ENCODE data around the gene MAMDC4.

The MAMDC4 gene

DNA sequence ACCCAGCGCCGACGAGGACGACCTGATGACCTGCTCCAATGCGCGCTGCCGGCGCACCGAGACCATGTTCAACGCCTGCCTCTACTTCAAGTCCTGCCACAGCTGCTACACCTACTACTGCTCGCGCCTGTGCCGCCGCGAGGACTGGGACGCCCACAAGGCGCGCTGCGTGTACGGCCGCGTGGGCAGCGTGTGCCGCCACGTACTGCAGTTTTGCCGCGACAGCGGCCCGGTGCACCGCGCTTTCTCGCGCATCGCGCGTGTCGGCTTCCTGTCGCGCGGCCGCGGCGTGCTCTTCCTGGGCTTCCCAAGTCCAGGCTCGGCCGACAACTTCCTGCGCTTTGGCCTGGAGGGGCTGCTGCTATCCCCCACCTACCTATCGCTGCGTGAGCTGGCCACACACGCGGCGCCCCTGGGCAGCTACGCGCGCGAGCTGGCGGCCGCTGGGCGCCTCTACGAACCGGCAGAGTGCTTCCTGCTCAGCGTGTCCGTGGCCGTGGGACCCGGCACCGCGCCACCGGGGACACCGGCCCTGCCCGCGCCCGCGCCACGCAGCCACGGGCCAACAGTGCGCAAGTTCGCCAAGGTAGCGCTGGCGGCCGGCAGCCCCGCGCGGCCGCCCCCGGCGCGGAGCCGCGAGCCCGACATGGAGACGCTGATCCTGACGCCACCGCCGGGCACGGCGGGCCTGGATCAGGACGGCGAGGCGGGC is 5.6 kb upstream of the MAMDC4 start:
- TF ChIP-seq, protein P1, sequence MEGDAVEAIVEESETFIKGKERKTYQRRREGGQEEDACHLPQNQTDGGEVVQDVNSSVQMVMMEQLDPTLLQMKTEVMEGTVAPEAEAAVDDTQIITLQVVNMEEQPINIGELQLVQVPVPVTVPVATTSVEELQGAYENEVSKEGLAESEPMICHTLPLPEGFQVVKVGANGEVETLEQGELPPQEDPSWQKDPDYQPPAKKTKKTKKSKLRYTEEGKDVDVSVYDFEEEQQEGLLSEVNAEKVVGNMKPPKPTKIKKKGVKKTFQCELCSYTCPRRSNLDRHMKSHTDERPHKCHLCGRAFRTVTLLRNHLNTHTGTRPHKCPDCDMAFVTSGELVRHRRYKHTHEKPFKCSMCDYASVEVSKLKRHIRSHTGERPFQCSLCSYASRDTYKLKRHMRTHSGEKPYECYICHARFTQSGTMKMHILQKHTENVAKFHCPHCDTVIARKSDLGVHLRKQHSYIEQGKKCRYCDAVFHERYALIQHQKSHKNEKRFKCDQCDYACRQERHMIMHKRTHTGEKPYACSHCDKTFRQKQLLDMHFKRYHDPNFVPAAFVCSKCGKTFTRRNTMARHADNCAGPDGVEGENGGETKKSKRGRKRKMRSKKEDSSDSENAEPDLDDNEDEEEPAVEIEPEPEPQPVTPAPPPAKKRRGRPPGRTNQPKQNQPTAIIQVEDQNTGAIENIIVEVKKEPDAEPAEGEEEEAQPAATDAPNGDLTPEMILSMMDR (IDR thresholded peaks at IDR 0.05; ENCODE audit: insufficient read depth, low read length, poor library complexity, severe bottlenecking): no peak
- no peak for DNase-seq (ENCODE audit: extremely low read depth, insufficient read length)
- Histone ChIP-seq H3K36me3 (ENCODE audit: control insufficient read depth, insufficient read depth, low read length) (peaks cover 13% of the 10 kb centered on the region), H3K4me3 (replicated peaks; ENCODE audit: low read depth, low read length) (no peak overlapping the region), H3K27me3 (replicated peaks; ENCODE audit: control insufficient read depth, insufficient read depth, low read length) (no peaks in the 10 kb centered on the region)

DNA sequence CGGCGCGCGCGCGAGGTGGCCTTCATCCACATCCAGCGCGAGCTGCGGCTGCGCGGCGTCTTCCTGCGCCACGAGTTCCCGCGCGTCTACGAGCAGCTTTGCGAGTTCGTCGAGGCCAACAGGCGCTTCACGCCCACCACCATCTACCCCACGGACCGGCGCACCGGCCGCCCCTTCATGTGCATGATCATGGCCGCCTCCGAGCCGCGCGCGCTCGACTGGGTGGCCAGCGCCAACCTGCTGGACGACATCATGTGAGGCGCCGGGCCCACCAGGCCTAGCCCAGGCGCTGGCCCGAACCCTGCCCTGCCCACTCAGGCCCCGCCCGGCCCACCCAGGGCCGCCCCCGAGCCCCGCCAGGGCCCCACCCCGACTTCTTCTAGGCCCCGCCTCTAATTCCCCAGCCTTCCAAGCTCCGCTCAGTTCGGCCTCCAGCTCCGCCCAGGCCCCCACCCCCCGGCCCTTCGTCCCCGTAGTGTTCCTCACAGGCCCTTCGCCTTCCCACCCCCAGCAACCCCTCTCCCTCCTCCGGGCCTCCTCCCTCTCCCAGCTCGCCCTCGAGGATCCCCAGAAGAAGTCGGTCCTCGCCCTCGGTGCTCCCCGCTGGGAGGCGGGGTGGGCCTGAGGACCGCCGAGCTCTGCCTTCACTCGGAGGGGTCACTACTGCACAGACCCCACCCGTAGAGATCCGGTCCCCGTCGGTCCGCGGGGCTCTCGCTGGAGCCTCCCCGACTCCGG is 4.9 kb upstream of the MAMDC4 start:
- peak overlapping the region; percentile 87 for H3K4me3 ChIP-seq (replicated peaks; ENCODE audit: low read depth, low read length)
- peaks cover 15% of the 10 kb centered on the region for H3K36me3 ChIP-seq (ENCODE audit: control insufficient read depth, insufficient read depth, low read length)
- no peak for DNase-seq (ENCODE audit: extremely low read depth, insufficient read length)
- no peaks in the 10 kb centered on the region for H3K27me3 ChIP-seq (replicated peaks; ENCODE audit: control insufficient read depth, insufficient read depth, low read length)
- TF ChIP-seq, protein P1 (IDR thresholded peaks at IDR 0.05; ENCODE audit: insufficient read depth, low read length, poor library complexity, severe bottlenecking): no peak

DNA sequence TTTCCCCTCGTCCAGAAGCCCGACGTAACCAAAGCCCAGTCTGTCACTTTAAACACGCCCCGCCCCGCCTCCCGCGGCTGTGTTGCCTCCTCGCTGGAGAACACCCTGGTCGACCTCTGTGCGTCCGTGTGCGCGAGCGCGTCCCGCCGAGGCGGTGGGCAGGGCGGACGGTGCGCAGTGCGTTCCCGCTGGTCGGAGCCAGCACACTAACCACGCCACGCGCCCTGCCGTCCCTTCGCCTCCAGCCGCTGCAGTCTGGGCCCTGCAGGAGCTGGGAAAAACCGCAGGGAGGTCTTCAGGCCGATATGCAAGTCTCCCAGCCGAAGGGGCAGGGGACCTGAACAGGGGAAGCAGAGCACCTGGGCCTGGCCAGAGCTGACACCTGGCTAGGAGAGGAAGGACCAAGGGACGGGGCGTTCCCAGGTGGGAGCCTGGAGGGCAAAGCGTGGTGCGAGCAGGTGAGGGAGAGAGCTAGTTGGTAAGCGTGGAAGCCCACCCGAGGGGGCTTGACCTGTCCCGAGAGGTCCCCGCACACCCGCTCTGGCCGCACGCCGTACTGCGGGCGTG is 4.2 kb upstream of the MAMDC4 start:
- TF ChIP-seq, protein P1 (IDR thresholded peaks at IDR 0.05; ENCODE audit: insufficient read depth, low read length, poor library complexity, severe bottlenecking): no peak
- Histone ChIP-seq H3K27me3 (replicated peaks; ENCODE audit: control insufficient read depth, insufficient read depth, low read length) (no peaks in the 10 kb centered on the region), H3K36me3 (ENCODE audit: control insufficient read depth, insufficient read depth, low read length) (peaks cover 17% of the 10 kb centered on the region), H3K4me3 (replicated peaks; ENCODE audit: low read depth, low read length) (peak overlapping the region; percentile 87)
- DNase-seq (ENCODE audit: extremely low read depth, insufficient read length): peak; percentile 86

DNA sequence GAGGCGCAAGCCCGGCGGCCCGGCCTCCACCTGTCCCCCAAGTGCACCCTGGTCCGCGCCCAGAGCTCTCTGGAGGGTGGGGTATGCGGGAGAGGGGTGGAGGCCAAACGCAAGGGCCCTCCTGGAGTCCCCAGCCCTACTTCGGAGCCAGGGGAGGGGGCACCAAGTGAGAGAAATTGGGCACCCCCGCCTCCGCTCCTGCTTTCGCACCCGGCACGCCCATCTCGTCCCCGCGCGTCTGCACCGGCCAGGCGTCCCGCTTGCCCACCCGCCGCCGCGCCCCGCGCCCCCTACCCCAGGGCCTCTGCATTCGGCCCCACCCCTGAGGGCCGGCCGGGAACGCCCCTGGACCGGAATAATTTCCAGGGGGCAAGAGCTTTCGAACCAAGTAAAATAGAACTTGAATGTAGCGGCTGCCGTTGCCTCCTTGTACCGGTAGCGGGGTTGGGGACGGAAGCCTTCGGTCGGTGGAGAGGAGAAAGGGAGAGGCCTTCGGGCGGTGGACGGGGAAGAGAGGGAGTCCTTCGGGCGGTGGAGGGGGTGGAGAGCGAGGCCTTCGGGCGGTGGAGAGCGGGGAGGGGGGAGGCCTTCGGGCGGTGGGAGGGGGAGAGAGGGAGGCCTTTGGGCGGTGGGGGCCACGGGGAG is 3.6 kb upstream of the MAMDC4 start:
- peaks cover 19% of the 10 kb centered on the region for H3K36me3 ChIP-seq (ENCODE audit: control insufficient read depth, insufficient read depth, low read length)
- TF ChIP-seq, protein P1 (IDR thresholded peaks at IDR 0.05; ENCODE audit: insufficient read depth, low read length, poor library complexity, severe bottlenecking): no peak
- no peak for DNase-seq (ENCODE audit: extremely low read depth, insufficient read length)
- H3K4me3 ChIP-seq (replicated peaks; ENCODE audit: low read depth, low read length): peak overlapping the region; percentile 87
- H3K27me3 ChIP-seq (replicated peaks; ENCODE audit: control insufficient read depth, insufficient read depth, low read length): no peaks in the 10 kb centered on the region

DNA sequence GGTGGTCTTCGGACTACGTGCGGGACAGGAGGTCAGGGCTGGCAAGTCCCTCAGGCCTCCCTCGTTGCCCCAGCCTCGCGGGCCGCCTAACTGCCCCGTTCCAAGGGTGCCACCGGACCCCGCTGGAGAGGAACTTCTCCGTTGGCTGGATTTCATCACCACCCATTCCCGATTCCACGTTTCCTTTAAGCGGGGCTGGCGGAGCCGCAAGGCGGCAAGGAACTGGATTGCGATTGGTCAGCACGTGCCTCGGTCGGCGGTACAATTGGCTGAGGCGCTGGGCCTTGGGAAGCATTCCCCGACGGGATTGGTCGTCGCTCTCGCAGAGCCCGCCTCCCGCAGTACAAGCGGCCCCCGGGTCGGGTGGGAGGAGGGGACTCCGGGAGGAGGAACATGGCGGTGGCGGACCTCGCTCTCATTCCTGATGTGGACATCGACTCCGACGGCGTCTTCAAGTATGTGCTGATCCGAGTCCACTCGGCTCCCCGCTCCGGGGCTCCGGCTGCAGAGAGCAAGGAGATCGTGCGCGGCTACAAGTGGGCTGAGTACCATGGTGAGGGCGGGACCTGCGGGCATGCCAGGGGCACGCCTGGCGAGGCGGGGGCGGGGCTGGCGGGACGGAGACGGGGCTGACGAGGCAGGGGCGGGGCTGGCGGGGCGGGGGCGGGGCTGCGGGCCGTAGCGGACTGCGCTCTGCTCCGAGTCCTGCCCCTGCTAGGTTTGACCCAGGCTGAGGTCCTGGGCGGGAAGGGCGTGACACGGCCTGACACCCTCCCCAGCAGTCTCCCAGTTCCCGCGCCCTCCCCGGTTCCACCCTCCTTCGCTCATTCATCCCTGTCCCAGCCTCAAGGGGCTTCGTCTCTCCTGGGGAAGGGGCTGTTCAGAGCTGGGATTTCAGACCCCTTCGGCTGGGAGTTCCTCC is 2.8 kb upstream of the MAMDC4 start, which contains the start of gene PHPT1:
Gene PHPT1, plus strand, starts transcription at position 372 of the 922 bp plus-strand sequence. Its CDS starts 22 bp downstream, at position 394.
- peak; percentile 98 for DNase-seq (ENCODE audit: extremely low read depth, insufficient read length)
- TF ChIP-seq, protein P1 (IDR thresholded peaks at IDR 0.05; ENCODE audit: insufficient read depth, low read length, poor library complexity, severe bottlenecking): no peak
- H3K4me3 ChIP-seq (replicated peaks; ENCODE audit: low read depth, low read length): peak within 1 kb of the TSS; percentile 87
- H3K27me3 ChIP-seq (replicated peaks; ENCODE audit: control insufficient read depth, insufficient read depth, low read length): no peaks in the 10 kb centered on the region
- H3K36me3 ChIP-seq (ENCODE audit: control insufficient read depth, insufficient read depth, low read length): peaks cover 19% of the 10 kb centered on the region

Measured in GM06990 (cell line).